Nephron progenitor cell (in vitro differentiated cells): ENCODE measurements around the gene CRYGC.

ENCODE experiments used
- DNase-seq: peaks from one replicate; pipeline ENCODE4 v3.0.0; 2021
- H3K27ac Mint-ChIP-seq: 2 replicates; pipeline ENCODE4 v1.8.0; 2021; ENCODE audit warnings: mild to moderate bottlenecking, moderate library complexity, mixed read lengths
- H3K27me3 Mint-ChIP-seq: 2 replicates; pipeline ENCODE4 v1.8.0; 2021; ENCODE audit warnings: mild to moderate bottlenecking, low read depth, mixed read lengths; ENCODE audit not compliant: poor library complexity
- H3K36me3 Mint-ChIP-seq: 2 replicates; pipeline ENCODE4 v1.8.0; 2021; ENCODE audit warnings: low read depth, mixed read lengths
- H3K4me1 Mint-ChIP-seq: 2 replicates; pipeline ENCODE4 v1.8.0; 2021; ENCODE audit warnings: mixed read lengths
- H3K4me3 Mint-ChIP-seq: 2 replicates; pipeline ENCODE4 v1.8.0; 2021; ENCODE audit warnings: mild to moderate bottlenecking, moderate library complexity, mixed read lengths
- H3K9me3 Mint-ChIP-seq: 2 replicates; pipeline ENCODE4 v1.8.0; 2021; ENCODE audit warnings: mild to moderate bottlenecking, moderate library complexity, mixed read lengths
- TF ChIP-seq, protein P1 (sequence below): fragments of 200-600 bp; sonication (generic); IDR thresholded peaks from 2 replicates; pipeline ENCODE4 v1.5.0; 2021; ENCODE audit warnings: antibody characterized with exemption

Gene CRYGC, protein sequence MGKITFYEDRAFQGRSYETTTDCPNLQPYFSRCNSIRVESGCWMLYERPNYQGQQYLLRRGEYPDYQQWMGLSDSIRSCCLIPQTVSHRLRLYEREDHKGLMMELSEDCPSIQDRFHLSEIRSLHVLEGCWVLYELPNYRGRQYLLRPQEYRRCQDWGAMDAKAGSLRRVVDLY

DNA sequence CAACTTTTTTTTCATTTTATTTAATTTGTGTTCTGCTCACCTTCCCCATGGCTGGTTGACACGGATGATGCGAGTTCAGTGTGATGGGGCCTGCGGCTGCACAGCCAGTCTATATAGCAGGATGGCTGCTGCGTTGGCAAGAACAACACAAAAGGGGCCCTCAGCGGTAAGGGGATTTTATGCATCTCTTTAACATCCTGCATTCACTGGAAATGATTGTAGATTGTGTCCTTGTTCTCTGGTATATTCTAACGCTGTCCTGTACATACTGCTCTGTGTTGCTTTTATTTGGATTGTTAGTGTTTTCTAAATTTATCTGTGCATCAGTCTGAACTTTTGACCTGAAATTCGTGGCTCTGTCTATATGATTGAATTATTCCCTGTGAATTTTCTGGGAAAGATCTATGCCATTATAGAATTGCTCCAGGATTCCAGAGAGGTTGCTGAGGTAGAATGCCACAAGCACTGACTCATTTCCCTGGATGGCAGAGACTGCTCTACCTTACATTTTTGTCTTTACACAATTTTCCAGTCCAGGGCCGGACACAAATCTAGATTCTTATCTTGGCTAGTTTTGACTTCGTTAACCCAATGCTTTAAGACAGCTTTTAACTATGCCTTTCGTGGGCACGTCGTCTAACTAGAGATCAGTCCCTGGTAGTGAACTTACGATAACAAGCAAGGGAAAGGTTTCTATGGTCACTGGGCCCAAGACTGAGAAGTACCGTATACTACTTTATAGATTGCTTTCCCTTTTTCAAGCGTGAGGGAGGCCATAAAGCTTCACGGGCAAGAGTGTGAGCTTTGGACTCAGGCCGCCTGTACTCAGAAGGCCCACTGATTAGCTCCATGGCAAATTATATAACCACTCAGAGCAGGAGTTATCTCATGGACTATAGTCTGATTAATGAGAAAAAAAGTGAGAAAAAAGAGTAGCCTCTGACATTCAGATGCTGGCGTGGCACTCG is at the start of gene CRYGC:
Gene CRYGC, minus strand, starts transcription at position 85 of the 968 bp plus-strand sequence. Its CDS starts 36 bp downstream, at position 49.
- H3K27ac Mint-ChIP-seq, result peak within 1 kb of the TSS; percentile 7
- H3K4me3 Mint-ChIP-seq, result no peak within 1 kb of the TSS
- H3K4me1 Mint-ChIP-seq, result peaks cover 16% of the 10 kb centered on the region
- H3K27me3 Mint-ChIP-seq, result peaks cover 3% of the 10 kb centered on the region
- no peak for DNase-seq
- H3K9me3 Mint-ChIP-seq, result no peaks in the 10 kb centered on the region
- TF ChIP-seq, protein P1, sequence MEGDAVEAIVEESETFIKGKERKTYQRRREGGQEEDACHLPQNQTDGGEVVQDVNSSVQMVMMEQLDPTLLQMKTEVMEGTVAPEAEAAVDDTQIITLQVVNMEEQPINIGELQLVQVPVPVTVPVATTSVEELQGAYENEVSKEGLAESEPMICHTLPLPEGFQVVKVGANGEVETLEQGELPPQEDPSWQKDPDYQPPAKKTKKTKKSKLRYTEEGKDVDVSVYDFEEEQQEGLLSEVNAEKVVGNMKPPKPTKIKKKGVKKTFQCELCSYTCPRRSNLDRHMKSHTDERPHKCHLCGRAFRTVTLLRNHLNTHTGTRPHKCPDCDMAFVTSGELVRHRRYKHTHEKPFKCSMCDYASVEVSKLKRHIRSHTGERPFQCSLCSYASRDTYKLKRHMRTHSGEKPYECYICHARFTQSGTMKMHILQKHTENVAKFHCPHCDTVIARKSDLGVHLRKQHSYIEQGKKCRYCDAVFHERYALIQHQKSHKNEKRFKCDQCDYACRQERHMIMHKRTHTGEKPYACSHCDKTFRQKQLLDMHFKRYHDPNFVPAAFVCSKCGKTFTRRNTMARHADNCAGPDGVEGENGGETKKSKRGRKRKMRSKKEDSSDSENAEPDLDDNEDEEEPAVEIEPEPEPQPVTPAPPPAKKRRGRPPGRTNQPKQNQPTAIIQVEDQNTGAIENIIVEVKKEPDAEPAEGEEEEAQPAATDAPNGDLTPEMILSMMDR, result no peak
- H3K36me3 Mint-ChIP-seq, result no peaks in the 10 kb centered on the region

DNA sequence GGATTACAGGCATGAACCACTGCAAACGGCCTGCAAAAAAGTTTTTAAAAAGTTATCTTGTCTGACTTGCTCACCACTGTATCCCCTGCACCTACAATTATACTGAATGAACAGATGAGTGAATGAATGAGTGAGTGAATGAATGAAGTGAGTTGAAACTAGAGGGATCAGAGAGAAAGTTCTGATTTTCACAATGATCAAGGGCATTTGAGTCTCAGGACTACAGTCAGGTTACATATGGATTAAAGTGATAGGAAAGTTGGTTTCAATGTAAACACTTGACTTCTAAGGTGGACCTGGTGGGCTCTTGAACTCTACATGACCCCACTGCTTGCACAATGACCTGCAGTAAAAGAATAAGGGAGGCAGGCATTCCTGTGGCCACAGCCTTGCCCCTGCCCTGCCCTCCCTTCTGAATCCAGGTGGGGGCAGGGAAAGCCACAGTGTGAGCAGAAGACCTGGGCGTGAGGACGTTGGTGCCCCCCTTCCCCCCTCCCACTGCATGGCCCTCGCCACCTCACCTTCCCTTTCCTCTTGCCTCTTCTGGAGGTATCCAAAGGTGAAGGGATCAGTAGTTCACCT is 49.5 kb upstream of the CRYGC start:
- TF ChIP-seq, protein P1, result no peak
- H3K27ac Mint-ChIP-seq, result no peak overlapping the region
- H3K9me3 Mint-ChIP-seq, result no peaks in the 10 kb centered on the region
- H3K27me3 Mint-ChIP-seq, result peaks cover 3% of the 10 kb centered on the region
- no peak overlapping the region for H3K4me3 Mint-ChIP-seq
- DNase-seq, result peak; percentile 10
- no peaks in the 10 kb centered on the region for H3K36me3 Mint-ChIP-seq
- H3K4me1 Mint-ChIP-seq, result peaks cover 34% of the 10 kb centered on the region

DNA sequence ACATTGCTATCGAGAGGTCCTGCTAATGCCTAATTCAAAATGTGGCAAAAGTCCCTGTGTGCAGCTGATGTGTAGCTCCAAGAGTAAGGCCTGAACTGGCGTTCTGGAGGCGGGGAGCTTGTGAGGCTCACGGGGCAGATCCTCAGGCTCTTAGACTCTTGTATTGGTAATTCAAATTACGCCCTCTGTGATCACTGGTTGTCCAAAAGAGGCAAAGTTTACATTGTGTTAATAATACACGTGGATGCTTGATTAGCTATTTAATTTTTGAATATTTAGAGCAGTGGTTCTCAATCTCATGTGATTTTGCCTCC is 46.2 kb upstream of the CRYGC start:
- TF ChIP-seq, protein P1, result no peak
- H3K4me1 Mint-ChIP-seq, result peaks cover 19% of the 10 kb centered on the region
- H3K9me3 Mint-ChIP-seq, result no peaks in the 10 kb centered on the region
- H3K27me3 Mint-ChIP-seq, result no peaks in the 10 kb centered on the region
- no peak overlapping the region for H3K27ac Mint-ChIP-seq
- H3K4me3 Mint-ChIP-seq, result no peak overlapping the region
- H3K36me3 Mint-ChIP-seq, result no peaks in the 10 kb centered on the region
- DNase-seq, result no peak

DNA sequence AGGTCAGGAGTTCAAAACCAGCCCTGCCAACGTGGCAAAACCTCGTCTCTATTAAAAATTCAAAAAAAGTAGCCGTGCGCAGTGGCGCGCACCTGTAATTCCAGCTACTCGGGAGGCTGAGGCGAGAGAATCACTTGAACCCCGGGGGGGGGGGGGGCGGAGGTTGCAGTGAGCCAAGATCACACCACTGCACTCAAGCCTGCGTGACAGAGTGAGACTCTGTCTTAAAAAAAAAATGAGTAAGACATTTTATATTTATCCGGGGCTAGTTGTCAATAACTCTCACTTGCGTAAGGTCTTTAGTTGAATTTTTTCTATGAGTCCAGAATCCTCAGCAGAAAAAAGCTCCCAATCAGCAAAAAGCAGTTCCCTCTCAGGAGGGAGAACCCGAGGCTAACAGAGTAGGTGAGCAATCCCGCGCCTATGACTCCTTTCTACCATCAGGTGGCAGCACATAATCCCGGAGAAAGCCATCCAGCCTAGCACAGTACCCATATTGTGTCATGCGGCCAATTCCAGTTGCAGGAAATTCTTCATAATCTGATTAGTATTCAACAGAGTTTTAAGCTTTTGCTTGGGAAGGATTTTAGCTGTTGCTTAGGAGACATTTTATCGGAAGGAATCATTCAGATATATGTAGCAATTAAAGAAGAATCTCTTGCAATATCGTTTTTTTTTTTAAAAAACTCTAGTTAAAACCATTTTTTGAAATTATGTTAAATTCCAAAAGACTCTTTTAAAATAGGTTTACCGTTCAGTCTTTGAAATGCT is 45.6 kb upstream of the CRYGC start:
- peak; percentile 72 for DNase-seq
- no peaks in the 10 kb centered on the region for H3K27me3 Mint-ChIP-seq
- H3K27ac Mint-ChIP-seq, result no peak overlapping the region

DNA sequence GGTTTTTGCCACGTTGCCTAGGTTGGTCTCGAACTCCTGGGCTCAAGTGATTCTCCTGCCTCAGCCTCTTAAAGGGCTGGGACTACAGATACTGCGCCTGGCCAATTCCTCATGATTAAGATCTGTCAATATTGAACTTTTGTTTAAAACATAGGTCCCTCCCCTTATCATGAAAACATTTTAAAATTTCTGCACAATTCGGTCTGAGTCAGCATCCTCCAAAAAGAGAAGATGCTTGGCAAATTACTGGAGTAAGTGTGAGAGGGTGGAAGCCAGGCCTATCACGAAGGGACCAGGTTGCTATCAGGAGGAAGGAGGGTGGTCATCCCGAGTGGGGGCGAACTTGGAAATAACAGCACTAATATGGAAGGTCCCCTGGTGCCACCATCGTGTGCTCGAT is 44.5 kb upstream of the CRYGC start:
- TF ChIP-seq, protein P1, result no peak
- no peak overlapping the region for H3K4me3 Mint-ChIP-seq
- no peak overlapping the region for H3K27ac Mint-ChIP-seq

More for the DNA sequence above, 45.6 kb upstream of the CRYGC start:
- TF ChIP-seq, protein P1, result peak; percentile 85
- H3K9me3 Mint-ChIP-seq, result no peaks in the 10 kb centered on the region
- no peak overlapping the region for H3K4me3 Mint-ChIP-seq
- no peaks in the 10 kb centered on the region for H3K36me3 Mint-ChIP-seq
- peaks cover 19% of the 10 kb centered on the region for H3K4me1 Mint-ChIP-seq

More for the DNA sequence above, 44.5 kb upstream of the CRYGC start:
- peaks cover 10% of the 10 kb centered on the region for H3K4me1 Mint-ChIP-seq
- H3K9me3 Mint-ChIP-seq, result no peaks in the 10 kb centered on the region
- H3K36me3 Mint-ChIP-seq, result no peaks in the 10 kb centered on the region
- DNase-seq, result no peak
- H3K27me3 Mint-ChIP-seq, result no peaks in the 10 kb centered on the region
